H9 (cell line): ENCODE measurements around the gene RERE. TPM values are rescaled to one million over a fixed set of nuclear protein-coding genes. Genes with fewer than 3 reads are reported as not detected.

ENCODE experiments used
- DNase-seq: peaks from one replicate; pipeline ENCODE4 v3.0.0-alpha.2; 2017
- H2AFZ ChIP-seq: one replicate; pipeline ENCODE4 v1.6.1; 2013; ENCODE audit warnings: mild to moderate bottlenecking, low read length, control low read depth, moderate library complexity
- H2AK5ac ChIP-seq: 2 replicates; pipeline ENCODE4 v1.6.1; 2013; ENCODE audit warnings: low read length, control low read depth, mixed read lengths; ENCODE audit not compliant: insufficient read length
- H2BK120ac ChIP-seq: one replicate; pipeline ENCODE4 v1.6.1; 2013; ENCODE audit warnings: low read depth, mild to moderate bottlenecking, low read length, control low read depth, inconsistent platforms; ENCODE audit not compliant: poor library complexity, severe bottlenecking
- H2BK12ac ChIP-seq: 2 replicates; pipeline ENCODE4 v1.6.1; 2013; ENCODE audit warnings: low read length, control low read depth, mixed read lengths, low read depth; ENCODE audit not compliant: insufficient read length
- H2BK15ac ChIP-seq: 2 replicates; pipeline ENCODE4 v1.6.1; 2013; ENCODE audit warnings: low read depth, low read length, control low read depth
- H2BK20ac ChIP-seq: one replicate; pipeline ENCODE4 v1.6.1; 2013; ENCODE audit warnings: low read depth, mild to moderate bottlenecking, low read length, control low read depth, inconsistent platforms; ENCODE audit not compliant: poor library complexity, severe bottlenecking
- H2BK5ac ChIP-seq: 2 replicates; pipeline ENCODE4 v1.6.1; 2013; ENCODE audit warnings: low read length, control low read depth, mixed read lengths; ENCODE audit not compliant: insufficient read length
- H3K14ac ChIP-seq: 2 replicates; pipeline ENCODE4 v1.6.1; 2013; ENCODE audit warnings: low read length, control low read depth; ENCODE audit not compliant: insufficient read depth
- H3K18ac ChIP-seq: 2 replicates; pipeline ENCODE4 v1.6.1; 2013; ENCODE audit warnings: low read depth, mild to moderate bottlenecking, mixed read lengths, low read length, control low read depth; ENCODE audit not compliant: insufficient read length
- H3K23ac ChIP-seq: 2 replicates; pipeline ENCODE4 v1.6.1; 2013; ENCODE audit warnings: low read length, control low read depth, mixed read lengths, low read depth; ENCODE audit not compliant: insufficient read length
- H3K23me2 ChIP-seq: 2 replicates; pipeline ENCODE4 v1.6.1; 2013; ENCODE audit warnings: low read depth, mild to moderate bottlenecking, mixed read lengths, low read length, control low read depth; ENCODE audit not compliant: insufficient read length, poor library complexity, severe bottlenecking
- H3K27ac ChIP-seq: 2 replicates; pipeline ENCODE4 v1.5.1; 2013; ENCODE audit warnings: low read length, control low read depth, mixed read lengths, low read depth; ENCODE audit not compliant: insufficient read length
- H3K27me3 ChIP-seq: 2 replicates; pipeline ENCODE4 v1.6.1; 2013; ENCODE audit warnings: low read length, control low read depth, inconsistent platforms; ENCODE audit not compliant: insufficient read depth
- H3K4ac ChIP-seq: 2 replicates; pipeline ENCODE4 v1.6.1; 2013; ENCODE audit warnings: low read depth, mild to moderate bottlenecking, control low read depth, inconsistent platforms, low read length, moderate library complexity
- H3K4me1 ChIP-seq: 2 replicates; pipeline ENCODE4 v1.6.1; 2013; ENCODE audit warnings: low read length, control low read depth, inconsistent platforms; ENCODE audit not compliant: insufficient read depth
- H3K4me2 ChIP-seq: 2 replicates; pipeline ENCODE4 v1.6.1; 2013; ENCODE audit warnings: low read length, control low read depth, mixed read lengths; ENCODE audit not compliant: insufficient read length, insufficient read depth
- H3K56ac ChIP-seq: 2 replicates; pipeline ENCODE4 v1.6.1; 2013; ENCODE audit warnings: low read depth, mild to moderate bottlenecking, mixed read lengths, low read length, control low read depth; ENCODE audit not compliant: insufficient read length
- H3K79me1 ChIP-seq: 2 replicates; pipeline ENCODE4 v1.6.1; 2013; ENCODE audit warnings: low read depth, mild to moderate bottlenecking, moderate library complexity, low read length, control low read depth, inconsistent platforms; ENCODE audit not compliant: insufficient read depth, poor library complexity, severe bottlenecking
- H3K79me2 ChIP-seq: 2 replicates; pipeline ENCODE4 v1.6.1; 2013; ENCODE audit warnings: low read length, control low read depth, inconsistent platforms; ENCODE audit not compliant: insufficient read depth
- H3K9ac ChIP-seq: 2 replicates; pipeline ENCODE4 v1.6.1; 2013; ENCODE audit warnings: low read length, control low read depth, mixed read lengths; ENCODE audit not compliant: insufficient read length; ENCODE audit errors: extremely low read depth
- H3K9me3 ChIP-seq: one replicate; pipeline ENCODE4 v1.6.1; 2013; ENCODE audit warnings: low read depth, low read length, inconsistent platforms; ENCODE audit not compliant: control insufficient read depth
- H3T11ph ChIP-seq: one replicate; pipeline ENCODE4 v1.6.1; 2013; ENCODE audit warnings: mild to moderate bottlenecking, low read length, control low read depth, inconsistent platforms
- H4K20me1 ChIP-seq: one replicate; pipeline ENCODE4 v1.6.1; 2013; ENCODE audit not compliant: control insufficient read depth, insufficient read length, insufficient read depth
- H4K5ac ChIP-seq: 2 replicates; pipeline ENCODE4 v1.6.1; 2013; ENCODE audit warnings: low read depth, mild to moderate bottlenecking, mixed read lengths, low read length, control low read depth; ENCODE audit not compliant: insufficient read length
- H4K8ac ChIP-seq: replicated peaks from 2 replicates; pipeline ENCODE4 v1.6.1; 2013; ENCODE audit warnings: low read length, control low read depth, mixed read lengths, low read depth; ENCODE audit not compliant: insufficient read length
- H4K91ac ChIP-seq: 2 replicates; pipeline ENCODE4 v1.6.1; 2013; ENCODE audit warnings: low read depth, mild to moderate bottlenecking, moderate library complexity, mixed read lengths, low read length, control low read depth; ENCODE audit not compliant: insufficient read length
- H3K27ac Mint-ChIP-seq, 3 experiments: 2 replicates in 2 of 3; 3 replicates in 1 of 3; pipeline ENCODE4 v1.8.0; 2020 to 2021; ENCODE audit warnings: mixed read lengths in 3 of 3, mild to moderate bottlenecking in 1 of 3, moderate library complexity in 1 of 3
- H3K27me3 Mint-ChIP-seq: 2 replicates; pipeline ENCODE4 v1.8.0; 2021; ENCODE audit warnings: low read depth, mild to moderate bottlenecking, moderate library complexity, mixed read lengths
- H3K36me3 Mint-ChIP-seq, 3 experiments: 2 replicates in 2 of 3; 3 replicates in 1 of 3; pipeline ENCODE4 v1.8.0; 2020 to 2021; ENCODE audit warnings: low read depth in 3 of 3, mixed read lengths in 3 of 3; ENCODE audit not compliant: insufficient read depth in 1 of 3
- H3K4me1 Mint-ChIP-seq, 2 experiments: 2 replicates each; pipeline ENCODE4 v1.8.0; 2020; ENCODE audit warnings: mixed read lengths in 2 of 2
- H3K4me3 Mint-ChIP-seq, 2 experiments: 2 replicates in 1 of 2; 3 replicates in 1 of 2; pipeline ENCODE4 v1.8.0; 2020 to 2021; ENCODE audit warnings: mild to moderate bottlenecking in 2 of 2, mixed read lengths in 2 of 2, moderate library complexity in 1 of 2
- H3K9me3 Mint-ChIP-seq, 2 experiments: 2 replicates in 1 of 2; 3 replicates in 1 of 2; pipeline ENCODE4 v1.8.0; 2020; ENCODE audit warnings: mild to moderate bottlenecking in 2 of 2, mixed read lengths in 2 of 2, moderate library complexity in 1 of 2
- WGBS: extraction: QIAGEN DNeasy Blood & Tissue Kit; methylation state at CpG from one replicate; pipeline ENCODE4 v1.1.7; 2013; ENCODE audit warnings: missing lambda C conversion rate, low lambda C conversion rate, mixed read lengths; ENCODE audit not compliant: insufficient read length; ENCODE audit errors: extremely low coverage; 5-methylcytosine and 5-hydroxymethylcytosine counted together
- total RNA-seq: library from RNA; stranded (reverse); gene quantifications from 2 replicates; pipeline ENCODE4 v1.2.1, GENCODE V29; 2021
- TF ChIP-seq, protein P1 (sequence below): fragments of 200-600 bp; sonication (generic); conservative IDR thresholded peaks from 3 replicates; pipeline ENCODE4 v1.8.0; 2021; ENCODE audit warnings: antibody characterized with exemption, mild to moderate bottlenecking

Gene RERE
- total RNA-seq, 1 experiment from 2014 or later: 103 TPM

DNA sequence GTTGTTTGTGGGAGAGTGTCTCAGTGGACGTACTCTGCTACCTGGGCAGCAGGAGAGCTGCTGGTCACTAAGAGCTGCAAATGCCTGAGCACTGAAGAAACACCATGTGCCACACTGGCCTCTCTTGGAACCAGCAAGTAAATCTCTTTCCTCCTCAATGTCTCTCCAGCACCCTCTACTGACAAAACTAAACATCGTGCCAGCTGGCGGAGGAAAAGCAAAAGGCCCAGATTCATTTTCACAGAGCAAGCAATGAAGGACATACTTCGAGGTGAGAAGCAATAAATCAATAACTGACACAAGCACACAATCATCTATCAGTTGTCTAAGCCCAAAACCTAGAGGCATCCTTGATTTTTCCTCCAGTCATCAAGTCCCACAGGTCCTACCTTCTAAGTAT, 78.1 kb downstream of the RERE start:
- no peaks in the 10 kb centered on the region for H4K20me1 ChIP-seq
- H4K8ac ChIP-seq: no peak overlapping the region
- H2BK5ac ChIP-seq: no peak overlapping the region
- Mint-ChIP-seq H3K27me3 (no peaks in the 10 kb centered on the region), H3K4me3 (no peak overlapping the region), H3K27ac (no peak overlapping the region), H3K4me1 (peaks cover 0 to 4% of the 10 kb centered on the region in 2 experiments; a peak in 2 of 4 replicates), H3K36me3 (peaks cover 19 to 45% (median 27%) of the 10 kb centered on the region in 3 experiments), H3K9me3 (peaks cover 12 to 21% of the 10 kb centered on the region in 2 experiments)
- no peak overlapping the region for H3K23ac ChIP-seq
- DNase-seq: no peak
- no peak overlapping the region for H3K27ac ChIP-seq
- no CpG with 5 or more reads among the region's 4 CpGs for whole genome bisulfite sequencing
- no peak overlapping the region for H3K14ac ChIP-seq
- no peak overlapping the region for H2BK120ac ChIP-seq
- H3K9me3 ChIP-seq: peaks cover 10% of the 10 kb centered on the region
- H4K91ac ChIP-seq: no peak overlapping the region
- H3K4me1 ChIP-seq: no peaks in the 10 kb centered on the region
- no peak overlapping the region for H3K4ac ChIP-seq
- no peak overlapping the region for H4K5ac ChIP-seq
- H3K79me2 ChIP-seq: no peaks in the 10 kb centered on the region; the same call in 1 of the 2 replicates
- no peaks in the 10 kb centered on the region for H3K27me3 ChIP-seq
- no peak overlapping the region for H2AFZ ChIP-seq
- no peak overlapping the region for H2BK15ac ChIP-seq
- no peak overlapping the region for H3K4me2 ChIP-seq
- no peak overlapping the region for H3T11ph ChIP-seq
- no peak overlapping the region for H2AK5ac ChIP-seq
- no peak overlapping the region for H3K9ac ChIP-seq
- no peaks in the 10 kb centered on the region for H3K79me1 ChIP-seq
- TF ChIP-seq, protein P1, sequence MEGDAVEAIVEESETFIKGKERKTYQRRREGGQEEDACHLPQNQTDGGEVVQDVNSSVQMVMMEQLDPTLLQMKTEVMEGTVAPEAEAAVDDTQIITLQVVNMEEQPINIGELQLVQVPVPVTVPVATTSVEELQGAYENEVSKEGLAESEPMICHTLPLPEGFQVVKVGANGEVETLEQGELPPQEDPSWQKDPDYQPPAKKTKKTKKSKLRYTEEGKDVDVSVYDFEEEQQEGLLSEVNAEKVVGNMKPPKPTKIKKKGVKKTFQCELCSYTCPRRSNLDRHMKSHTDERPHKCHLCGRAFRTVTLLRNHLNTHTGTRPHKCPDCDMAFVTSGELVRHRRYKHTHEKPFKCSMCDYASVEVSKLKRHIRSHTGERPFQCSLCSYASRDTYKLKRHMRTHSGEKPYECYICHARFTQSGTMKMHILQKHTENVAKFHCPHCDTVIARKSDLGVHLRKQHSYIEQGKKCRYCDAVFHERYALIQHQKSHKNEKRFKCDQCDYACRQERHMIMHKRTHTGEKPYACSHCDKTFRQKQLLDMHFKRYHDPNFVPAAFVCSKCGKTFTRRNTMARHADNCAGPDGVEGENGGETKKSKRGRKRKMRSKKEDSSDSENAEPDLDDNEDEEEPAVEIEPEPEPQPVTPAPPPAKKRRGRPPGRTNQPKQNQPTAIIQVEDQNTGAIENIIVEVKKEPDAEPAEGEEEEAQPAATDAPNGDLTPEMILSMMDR: peak; percentile 50; the same call in 2 of the 3 replicates
- H2BK20ac ChIP-seq: no peak overlapping the region
- no peak overlapping the region for H3K56ac ChIP-seq
- H3K23me2 ChIP-seq: no peaks in the 10 kb centered on the region
- H2BK12ac ChIP-seq: no peak overlapping the region
- no peak overlapping the region for H3K18ac ChIP-seq
